Measurements from ENCODE around the gene PCDH8. TPM values are rescaled to one million over a fixed set of nuclear protein-coding genes. Genes with fewer than 3 reads are reported as not detected.

The PCDH8 gene
- total RNA-seq (2022; extraction: Qiagen RNA extraction): not detected in 5 replicates

GRCh38 chr13:52848455-52849195 lies at the start of gene PCDH8:
Gene PCDH8, minus strand, starts transcription at chr13:52848640. Its CDS starts 204 bp downstream, at chr13:52848436.

Other genes starting within 250 kb of the PCDH8 start
- 4.7 to 6.8 TPM (median 5.3 TPM) in 5 replicates for gene HNRNPA1L2, start 206.2 kb downstream of the PCDH8 start, total RNA-seq (2022; extraction: Qiagen RNA extraction)
- gene SUGT1, start 195.8 kb downstream of the PCDH8 start, total RNA-seq (2022; extraction: Qiagen RNA extraction): 43.9 to 48.0 TPM (median 44.6 TPM) in 5 replicates
- gene CNMD, start 108.8 kb downstream of the PCDH8 start, total RNA-seq (2022; extraction: Qiagen RNA extraction): not detected in 5 replicates
- 0.02 TPM in 1 of 5 replicates, not detected in the others for gene OLFM4, start 180.2 kb upstream of the PCDH8 start, total RNA-seq (2022; extraction: Qiagen RNA extraction)